ENCODE measurements around the gene PTPN2.

PTPN2 gene

DNA sequence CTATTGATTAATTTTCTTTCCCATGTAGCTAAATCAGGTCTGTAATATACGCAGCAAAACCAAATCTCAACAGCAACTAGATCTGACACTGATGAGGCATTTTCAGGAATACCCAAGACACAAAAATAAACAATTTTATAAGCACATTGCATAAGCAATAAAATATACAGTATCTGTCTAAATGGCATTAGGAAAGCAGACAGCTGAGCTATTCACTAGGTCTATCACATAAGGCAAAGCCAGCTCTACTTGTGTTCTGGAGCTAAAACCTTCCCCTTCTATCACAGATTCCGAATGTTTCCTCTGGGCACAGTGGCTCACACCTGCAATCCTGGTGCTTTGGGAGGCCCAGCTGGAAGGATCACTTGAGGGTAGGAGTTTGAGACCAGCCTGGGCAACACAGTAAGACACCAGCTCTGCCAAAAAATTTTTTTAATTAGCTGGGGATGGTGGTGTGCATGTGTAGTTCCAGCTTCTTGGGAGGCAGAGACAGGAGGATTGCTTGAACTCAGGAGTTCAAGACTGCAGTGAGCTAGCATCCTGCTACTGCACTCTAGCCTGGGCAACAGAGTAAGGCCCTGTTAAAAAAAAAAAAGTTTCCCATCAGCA is 21.1 kb downstream of the PTPN2 start:
- H3K4me3 ChIP-seq = no peak overlapping the region
- no peak overlapping the region for H3K27ac ChIP-seq

- H3K27ac ChIP-seq = no peak overlapping the region
- no peak overlapping the region for H3K4me3 ChIP-seq
These were observed 21.6 kb downstream of the PTPN2 start for GRCh38 chr18:12862467-12862866.

- H3K27ac ChIP-seq = peak overlapping the region in 2 of 21 experiments; percentile 4 to 34
These were observed 22.4 kb downstream of the PTPN2 start for GRCh38 chr18:12861637-12862036.

GRCh38 chr18:12860530-12860929 is 23.5 kb downstream of the PTPN2 start:
- no peak overlapping the region for H3K27ac ChIP-seq

More at GRCh38 chr18:12861637-12862036, 22.4 kb downstream of the PTPN2 start:
- no peak overlapping the region for H3K4me3 ChIP-seq

DNA sequence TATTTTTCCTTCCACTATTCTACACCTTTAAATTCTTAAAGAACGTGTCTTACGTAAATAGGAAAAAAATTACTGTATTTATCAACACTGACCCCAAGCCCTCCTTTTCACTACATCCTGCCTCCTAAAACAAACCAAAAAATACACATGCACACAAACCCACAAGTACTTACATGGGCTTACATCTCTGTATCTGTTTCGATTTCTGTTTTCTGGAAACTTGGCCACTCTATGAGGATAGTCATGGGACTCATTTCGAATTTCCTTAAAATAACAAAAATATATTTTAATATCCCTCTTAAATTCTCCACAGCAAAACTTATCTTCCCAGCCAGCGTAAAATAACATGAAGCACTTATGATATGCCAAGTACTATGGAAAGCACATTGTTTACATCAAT is 25.0 kb downstream of the PTPN2 start:
- Histone ChIP-seq H3K27ac (peak overlapping the region in 2 of 21 experiments; percentile 11 to 43), H3K4me3 (no peak overlapping the region)

More at GRCh38 chr18:12860530-12860929, 23.5 kb downstream of the PTPN2 start:
- H3K4me3 ChIP-seq = no peak overlapping the region

DNA sequence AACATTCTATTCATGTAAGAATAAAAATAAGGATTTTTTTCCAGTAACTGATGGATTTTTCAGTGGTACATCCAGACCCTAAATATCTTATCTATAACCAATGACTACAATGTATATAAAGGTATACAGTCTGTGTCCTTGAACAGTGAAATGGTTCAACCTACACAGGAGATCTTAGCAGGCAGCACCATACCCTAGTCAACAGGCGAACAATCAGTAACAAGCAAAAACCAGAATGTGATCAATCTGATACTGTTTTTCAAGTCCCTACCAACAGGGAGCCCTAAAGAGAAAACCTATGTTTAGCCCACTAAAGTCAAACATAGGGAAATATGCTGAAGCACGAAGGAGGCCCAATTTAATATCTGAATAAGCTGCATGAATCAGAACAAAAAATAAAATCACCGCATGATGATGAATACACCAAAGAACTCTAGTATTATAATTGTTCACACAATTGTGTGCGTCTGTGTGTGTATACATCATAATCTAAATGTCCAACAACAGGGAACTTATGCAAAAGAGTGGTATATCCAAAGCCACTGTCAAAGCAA is 26.0 kb downstream of the PTPN2 start:
- H3K4me3 ChIP-seq = no peak overlapping the region

GRCh38 chr18:12857215-12857905 is 26.7 kb downstream of the PTPN2 start:
- Histone ChIP-seq H3K4me3 (no peak overlapping the region), H3K27ac (peak overlapping the region in 2 of 21 experiments; percentile 1 to 67)

More for the DNA sequence above, 26.0 kb downstream of the PTPN2 start:
- peak overlapping the region in 1 of 21 experiments; percentile 67 for H3K27ac ChIP-seq

DNA sequence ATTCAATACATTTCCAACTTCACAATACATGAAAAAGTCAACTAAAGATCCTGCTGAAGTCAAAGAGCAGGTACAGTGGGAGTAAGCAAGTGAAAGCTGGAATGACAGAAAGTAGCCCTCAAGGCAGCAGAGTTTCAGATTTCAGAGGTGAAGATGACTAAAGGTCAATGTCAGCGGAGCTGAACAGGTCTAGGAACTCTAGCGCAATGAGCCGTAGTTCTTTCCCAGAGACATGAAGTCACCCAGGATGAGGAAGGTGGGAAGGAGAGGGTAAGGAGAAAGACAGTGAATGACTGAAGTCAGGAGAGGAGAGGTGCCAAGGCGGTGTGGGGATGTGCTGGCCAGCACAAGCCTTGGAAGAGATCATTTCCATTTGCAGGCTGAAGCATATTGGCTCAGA is 28.1 kb downstream of the PTPN2 start:
- Histone ChIP-seq H3K4me3 (no peak overlapping the region), H3K27ac (no peak overlapping the region)

DNA sequence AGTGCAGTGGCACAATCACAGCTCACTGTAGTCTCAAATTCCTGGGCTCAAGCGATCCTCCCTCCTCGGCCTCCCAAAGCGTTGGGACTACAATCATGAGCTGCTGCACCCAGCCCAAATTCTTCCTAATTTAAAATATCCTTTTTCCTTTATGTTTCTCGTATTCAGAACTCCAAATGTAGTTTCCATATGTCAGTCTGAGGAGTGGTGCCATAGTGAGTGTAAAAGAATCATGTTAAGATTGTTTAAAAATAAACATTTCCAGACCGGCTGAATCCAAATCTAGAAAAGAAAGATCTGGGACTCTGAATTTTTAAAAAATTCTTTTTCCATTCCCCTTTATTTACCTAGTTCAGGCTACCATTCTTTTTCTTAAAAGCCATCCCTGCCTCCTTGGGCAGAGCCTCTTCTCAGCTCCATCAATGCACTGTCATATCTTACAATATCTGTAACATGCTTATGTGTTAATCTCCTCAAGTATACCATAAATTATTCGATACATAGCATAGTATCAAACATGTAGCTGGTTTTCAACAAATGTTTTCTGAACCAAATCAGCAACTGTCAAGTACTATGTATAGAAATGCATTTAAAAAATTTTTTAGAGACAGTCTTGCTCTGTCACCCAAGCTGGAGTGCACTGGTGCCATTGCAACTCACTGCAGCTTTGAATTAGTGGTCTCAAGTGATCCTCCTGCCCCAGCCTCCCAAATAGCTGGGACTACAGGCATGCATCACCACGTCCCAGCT is 31.3 kb downstream of the PTPN2 start:
- no peak overlapping the region for H3K27ac ChIP-seq

DNA sequence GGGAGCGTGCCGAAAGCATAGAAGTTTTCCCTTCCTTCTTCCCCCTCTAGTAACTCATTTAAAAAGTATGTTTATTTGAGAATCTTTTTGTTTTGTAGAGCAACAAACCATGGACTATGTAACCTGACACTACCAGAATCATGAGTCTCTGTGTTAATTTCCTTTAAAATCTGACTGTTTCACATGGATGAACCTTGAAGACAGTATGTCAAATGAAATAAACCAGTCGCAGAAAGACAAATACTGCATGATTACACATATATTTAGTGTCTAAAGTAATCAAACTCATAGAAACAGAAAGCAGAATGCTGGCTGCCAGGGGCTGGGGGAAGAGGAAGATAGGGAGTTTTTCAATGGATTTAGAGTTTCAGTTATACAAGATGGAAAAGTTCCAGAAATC is 32.3 kb downstream of the PTPN2 start:
- H3K4me3 ChIP-seq = no peak overlapping the region

More for the DNA sequence above, 31.3 kb downstream of the PTPN2 start:
- H3K4me3 ChIP-seq = no peak overlapping the region

DNA sequence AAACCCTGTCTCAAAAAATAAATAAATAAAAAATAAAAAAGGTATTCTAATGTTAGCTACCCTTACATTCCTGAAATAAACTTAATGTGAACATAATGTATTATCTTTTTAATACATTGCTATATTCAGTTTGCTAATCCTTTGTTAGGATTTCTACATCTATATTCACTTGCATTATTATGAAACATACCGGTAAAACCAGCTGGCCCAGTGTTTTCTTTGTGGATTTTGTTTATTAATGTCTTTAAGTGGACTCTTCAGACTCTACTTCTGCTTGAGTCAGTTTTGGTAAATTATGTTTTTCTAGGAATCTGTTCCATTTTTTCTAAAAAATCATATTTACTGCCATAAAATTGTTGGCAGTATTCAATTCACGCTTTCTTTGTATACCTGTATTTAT is 34.5 kb downstream of the PTPN2 start:
- H3K27ac ChIP-seq = peak overlapping the region in 2 of 21 experiments; percentile 25 to 49
- H3K4me3 ChIP-seq = no peak overlapping the region

More for the DNA sequence above, 32.3 kb downstream of the PTPN2 start:
- no peak overlapping the region for H3K27ac ChIP-seq

DNA sequence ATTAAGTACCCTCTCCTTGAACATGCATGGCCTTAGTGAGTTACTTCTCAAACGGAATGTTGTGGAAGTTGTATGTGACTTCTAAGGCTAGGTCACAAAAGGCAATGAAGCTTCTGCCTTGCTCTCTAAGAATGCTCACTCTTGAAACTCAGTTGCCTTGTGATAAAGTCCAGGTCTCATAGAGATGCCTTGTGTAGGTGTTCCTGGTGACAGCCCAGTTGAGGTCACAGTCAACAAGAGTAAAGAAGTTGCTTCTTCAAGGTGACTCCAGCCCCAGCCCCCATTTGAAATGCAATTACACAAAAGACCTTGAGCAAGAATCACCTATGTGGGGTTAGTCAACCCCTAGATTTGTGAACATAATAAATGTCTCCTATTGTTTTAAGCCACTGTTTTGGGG is 35.6 kb downstream of the PTPN2 start:
- H3K4me3 ChIP-seq = no peak overlapping the region
- H3K27ac ChIP-seq = peak overlapping the region in 1 of 21 experiments; percentile 16

DNA sequence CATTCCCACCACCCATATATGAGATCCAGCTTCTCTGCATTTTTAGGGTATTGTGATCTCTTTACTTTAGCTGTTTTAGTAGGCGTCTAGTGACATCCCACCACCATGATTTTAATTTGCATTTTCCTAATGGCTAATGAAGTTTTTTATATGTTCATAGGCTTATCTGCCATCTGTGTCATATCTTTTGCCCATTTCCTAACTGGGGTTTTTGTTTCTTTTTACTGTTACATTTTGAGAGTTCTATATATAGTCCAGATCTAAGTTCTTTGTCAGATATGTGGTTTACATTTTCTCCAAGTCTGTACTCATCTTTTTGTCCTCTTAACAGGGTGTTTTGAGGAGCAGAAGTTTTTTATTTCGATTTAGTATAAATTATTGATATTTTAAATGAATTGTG is 39.6 kb downstream of the PTPN2 start:
- Histone ChIP-seq H3K27ac (peak overlapping the region in 1 of 21 experiments; percentile 49), H3K4me3 (no peak overlapping the region)

DNA sequence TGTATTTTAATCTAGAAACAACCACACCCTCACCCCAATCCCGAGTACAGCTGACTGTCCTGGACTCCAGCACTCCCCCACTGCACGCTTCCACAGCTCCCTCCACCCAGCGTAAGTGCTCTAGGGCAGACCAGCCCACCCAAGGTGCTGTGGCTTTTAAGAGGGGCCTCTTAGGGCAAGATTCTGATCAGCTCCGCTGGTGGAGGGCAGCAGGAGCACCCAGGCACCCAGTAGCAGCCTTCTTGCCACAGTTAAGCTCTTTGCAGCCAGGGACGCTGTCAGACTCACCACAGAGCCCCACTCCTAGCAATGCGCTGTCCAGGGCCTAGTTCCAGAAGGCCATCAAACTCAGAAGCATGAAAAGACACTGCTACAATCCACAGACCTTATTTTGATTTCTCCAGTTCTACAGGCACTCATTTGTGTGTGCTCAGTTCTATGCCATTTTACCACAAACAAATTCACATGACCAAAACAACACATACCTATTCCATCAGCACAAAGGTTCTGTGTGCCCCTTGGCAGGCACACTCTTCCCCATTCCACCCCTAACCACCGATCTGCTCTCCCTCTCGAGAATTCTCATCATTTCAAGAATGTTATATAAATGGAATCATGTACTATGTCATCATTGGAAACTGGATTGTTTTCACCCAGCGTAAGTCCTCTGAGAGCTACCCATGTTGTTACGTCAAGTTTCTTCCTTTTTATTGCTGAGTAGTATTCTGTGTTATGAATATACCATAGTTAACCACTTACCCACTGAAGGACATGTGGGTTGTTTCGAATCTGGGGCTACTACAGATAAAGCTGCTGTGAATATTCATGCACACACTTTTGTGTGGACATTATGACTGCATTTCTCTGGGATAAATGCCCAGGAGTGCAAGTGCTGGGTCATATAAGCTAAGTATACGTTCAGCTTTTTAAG is 40.4 kb downstream of the PTPN2 start:
- Histone ChIP-seq H3K27ac (peak overlapping the region in 6 of 21 experiments; percentile 4 to 45 (median 28)), H3K4me3 (no peak overlapping the region)

DNA sequence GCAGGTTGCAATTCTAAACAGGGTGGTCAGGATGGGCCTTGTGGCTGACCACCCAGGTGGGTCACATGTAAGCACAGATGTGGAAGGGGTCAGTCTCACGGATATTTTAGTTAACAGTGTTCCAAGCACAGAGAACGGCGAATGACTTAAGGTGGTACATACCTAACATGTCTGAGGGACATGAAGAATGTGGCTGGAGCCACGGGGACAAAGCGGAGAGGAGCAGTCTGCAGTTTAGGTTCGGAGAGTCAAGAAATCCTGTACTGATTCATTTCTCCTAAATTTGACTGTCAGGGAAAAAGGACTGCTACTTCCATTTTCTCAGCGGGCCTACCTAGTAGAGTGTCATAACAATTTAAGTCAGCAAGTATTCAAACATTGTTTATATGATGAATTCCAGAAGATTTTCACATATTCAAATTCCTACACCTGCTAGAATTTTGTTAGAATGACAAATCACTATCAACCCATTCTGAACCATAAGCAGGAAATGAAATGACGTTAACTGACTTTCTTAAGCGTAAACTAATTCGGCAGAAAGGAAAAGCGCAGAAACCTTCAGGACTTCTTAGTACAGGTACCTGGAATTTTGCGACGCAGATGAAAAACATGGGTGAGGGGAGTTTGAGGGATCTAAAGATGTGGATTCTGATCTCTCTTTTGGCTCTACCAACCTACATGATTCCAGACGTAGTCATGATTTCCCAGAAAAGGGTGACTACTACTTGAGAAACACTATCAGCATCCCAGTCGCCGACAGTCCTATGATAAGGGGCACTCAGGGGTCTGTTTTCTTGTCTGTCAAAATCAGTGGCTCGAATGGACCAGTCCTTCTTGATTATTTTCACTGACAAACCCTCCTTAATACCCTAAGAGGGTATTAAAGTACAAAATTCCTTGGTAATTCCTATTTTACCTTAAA is 41.3 kb downstream of the PTPN2 start:
- Histone ChIP-seq H3K27ac (peak overlapping the region in 3 of 21 experiments; percentile 25 to 45 (median 38)), H3K4me3 (no peak overlapping the region)

GRCh38 chr18:12841070-12841469 is 43.0 kb downstream of the PTPN2 start:
- H3K27ac ChIP-seq = peak overlapping the region in 10 of 21 experiments; percentile 63 to 89 (median 80)
- no peak overlapping the region for H3K4me3 ChIP-seq

GRCh38 chr18:12840382-12840781 is 43.7 kb downstream of the PTPN2 start:
- H3K27ac ChIP-seq = peak overlapping the region in 17 of 21 experiments; percentile 2 to 89 (median 77)
- H3K4me3 ChIP-seq = no peak overlapping the region
